GM23248 (cell line): Measurements from ENCODE around the gene MPPE1. TPM values are rescaled to one million over a fixed set of nuclear protein-coding genes. Genes with fewer than 3 reads are reported as not detected.

ENCODE experiments used
- DNase-seq: peaks from one replicate; pipeline ENCODE4 v3.0.0-alpha.2; 2015
- H2AFZ ChIP-seq: fragments of 200-600 bp; sonication (generic); 2 replicates; pipeline ENCODE4 v1.6.1; 2016; ENCODE audit warnings: antibody characterized with exemption
- H3F3A ChIP-seq: fragments of 200-600 bp; sonication (generic); 2 replicates; pipeline ENCODE4 v1.6.1; 2016; ENCODE audit warnings: mild to moderate bottlenecking, antibody characterized with exemption, mixed run types; ENCODE audit not compliant: insufficient read depth
- H3K27ac ChIP-seq: fragments of 200-600 bp; sonication (generic); 2 replicates; pipeline ENCODE4 v1.5.1; 2016; ENCODE audit warnings: mild to moderate bottlenecking
- H3K27me3 ChIP-seq: fragments of 200-600 bp; sonication (generic); replicated peaks from 2 replicates; pipeline ENCODE4 v1.6.1; 2016; ENCODE audit warnings: mild to moderate bottlenecking; ENCODE audit not compliant: insufficient read depth
- H3K36me3 ChIP-seq: fragments of 200-600 bp; sonication (generic); 2 replicates; pipeline ENCODE4 v1.6.1; 2016; ENCODE audit warnings: low read depth, mild to moderate bottlenecking
- H3K4me1 ChIP-seq: fragments of 200-600 bp; sonication (generic); 2 replicates; pipeline ENCODE4 v1.6.1; 2016; ENCODE audit warnings: mild to moderate bottlenecking; ENCODE audit not compliant: insufficient read depth
- H3K4me2 ChIP-seq: fragments of 200-600 bp; sonication (generic); one replicate; pipeline ENCODE4 v1.6.1; 2016; ENCODE audit warnings: mild to moderate bottlenecking; ENCODE audit not compliant: unreplicated experiment
- H3K4me3 ChIP-seq: fragments of 200-600 bp; sonication (generic); 2 replicates; pipeline ENCODE4 v1.5.1; 2016; ENCODE audit warnings: mild to moderate bottlenecking
- H3K79me2 ChIP-seq: fragments of 200-600 bp; sonication (generic); 2 replicates; pipeline ENCODE4 v1.6.1; 2016; ENCODE audit warnings: mild to moderate bottlenecking; ENCODE audit not compliant: insufficient read depth
- H3K9ac ChIP-seq: fragments of 200-600 bp; sonication (generic); 2 replicates; pipeline ENCODE4 v1.6.1; 2016; ENCODE audit warnings: mild to moderate bottlenecking
- H3K9me2 ChIP-seq: fragments of 200-600 bp; sonication (generic); 2 replicates; pipeline ENCODE4 v1.6.1; 2016; ENCODE audit warnings: mixed run types, mild to moderate bottlenecking, moderate library complexity; ENCODE audit not compliant: insufficient read depth
- H3K9me3 ChIP-seq: fragments of 200-600 bp; sonication (generic); one replicate; pipeline ENCODE4 v1.6.1; 2017; ENCODE audit warnings: low read depth
- H4K20me1 ChIP-seq: fragments of 200-600 bp; sonication (generic); 2 replicates; pipeline ENCODE4 v1.6.0; 2016; ENCODE audit not compliant: insufficient read depth
- EZH2 ChIP-seq: fragments of 200-600 bp; sonication (generic); IDR thresholded peaks from 2 replicates; pipeline ENCODE4 v1.6.1; 2018; ENCODE audit warnings: antibody characterized with exemption, mild to moderate bottlenecking; ENCODE audit not compliant: insufficient read depth, poor library complexity, severe bottlenecking
- EZH2phosphoT487 ChIP-seq: fragments of 200-600 bp; sonication (generic); IDR thresholded peaks from 2 replicates; pipeline ENCODE4 v1.6.1; 2018; ENCODE audit warnings: antibody characterized with exemption, moderate library complexity, mild to moderate bottlenecking, low read depth; ENCODE audit not compliant: insufficient read depth
- WGBS, 2 experiments: methylation state at CpG; one replicate each; pipeline ENCODE4 v1.1.6; 2015 to 2017; ENCODE audit warnings: low lambda C conversion rate in 2 of 2, low coverage in 1 of 2; ENCODE audit errors: missing lambda C conversion rate in 2 of 2; 5-methylcytosine and 5-hydroxymethylcytosine counted together
- in situ Hi-C: fragments of 300-500 bp; cut with MboI; formaldehyde crosslinking; loops from 2 replicates; pipeline ENCODE4 v1.15.0; 2020
- polyA plus RNA-seq: library from polyadenylated mRNA; unstranded; fragments of >200 nt; fragmentation: Nextera tagmentation; extraction: Ambion mirVana; gene quantifications from 2 replicates; pipeline ENCODE4 v1.2.1, GENCODE V29; 2016
- total RNA-seq: library from RNA; depleted of rRNA; stranded (reverse); fragments of >200 nt; shearing (Covaris generic); gene quantifications from 2 replicates; pipeline ENCODE4 v1.2.3, GENCODE V29; 2014

The MPPE1 gene
- total and polyA plus RNA-seq, 2 experiments from 2014 or later = 25.6 to 39.7 TPM

- no peaks in the 10 kb centered on the region for H3K79me2 ChIP-seq
- H2AFZ ChIP-seq = no peak overlapping the region
- no peaks in the 10 kb centered on the region for H3K9me2 ChIP-seq
- no peaks in the 10 kb centered on the region for H3K27me3 ChIP-seq
- no peaks in the 10 kb centered on the region for H3K36me3 ChIP-seq
- no peak overlapping the region for H3K9ac ChIP-seq
- no peak overlapping the region for H3K27ac ChIP-seq
- no peaks in the 10 kb centered on the region for H3K9me3 ChIP-seq
- TF ChIP-seq EZH2phosphoT487 = no peak
- no peak for TF ChIP-seq EZH2
- no peaks in the 10 kb centered on the region for H4K20me1 ChIP-seq
- peaks cover 19% of the 10 kb centered on the region; the same call in 1 of the 2 replicates for H3F3A ChIP-seq
- peaks cover 38% of the 10 kb centered on the region for H3K4me1 ChIP-seq
- in situ Hi-C loops = no loop called here
- 98% methylated on average over 5 of the region's 5 CpGs for WGBS, 2 experiments
- H3K4me3 ChIP-seq = no peak overlapping the region
- no peak overlapping the region for H3K4me2 ChIP-seq
- DNase-seq = no peak
These were observed 36.7 kb upstream of the MPPE1 start for GRCh38 chr18:11944786-11945185.

GRCh38 chr18:11944252-11944651 lies 36.1 kb upstream of the MPPE1 start:
- H3K9me2 ChIP-seq = no peaks in the 10 kb centered on the region
- no peak overlapping the region for H3K4me3 ChIP-seq
- H3K79me2 ChIP-seq = no peaks in the 10 kb centered on the region
- H3K27ac ChIP-seq = no peak overlapping the region
- H2AFZ ChIP-seq = no peak overlapping the region
- H3K4me2 ChIP-seq = no peak overlapping the region
- H3K27me3 ChIP-seq = no peaks in the 10 kb centered on the region
- no peaks in the 10 kb centered on the region for H3K36me3 ChIP-seq
- H3F3A ChIP-seq = peaks cover 16% of the 10 kb centered on the region; the same call in 1 of the 2 replicates
- no peak for DNase-seq
- no peaks in the 10 kb centered on the region for H4K20me1 ChIP-seq
- no peak overlapping the region for H3K9ac ChIP-seq
- H3K4me1 ChIP-seq = peaks cover 33% of the 10 kb centered on the region
- in situ Hi-C loops = no loop called here
- no peaks in the 10 kb centered on the region for H3K9me3 ChIP-seq
- TF ChIP-seq EZH2 (no peak), EZH2phosphoT487 (no peak)
- WGBS, 2 experiments = 95% methylated on average over 4 of the region's 4 CpGs

- Histone ChIP-seq H3K9me2 (no peaks in the 10 kb centered on the region), H3K27ac (no peak overlapping the region), H3K9me3 (no peaks in the 10 kb centered on the region), H3F3A (peaks cover 10% of the 10 kb centered on the region; the same call in 1 of the 2 replicates), H3K4me2 (no peak overlapping the region), H3K4me1 (peaks cover 26% of the 10 kb centered on the region), H2AFZ (no peak overlapping the region), H3K79me2 (no peaks in the 10 kb centered on the region), H3K27me3 (no peaks in the 10 kb centered on the region), H3K36me3 (no peaks in the 10 kb centered on the region), H3K9ac (no peak overlapping the region), H3K4me3 (no peak overlapping the region), H4K20me1 (no peaks in the 10 kb centered on the region)
- no peak for DNase-seq
- in situ Hi-C loops = no loop called here
- 62 to 75% methylated on average over 6 of the region's 6 CpGs for WGBS, 2 experiments
- TF ChIP-seq EZH2 (no peak), EZH2phosphoT487 (no peak)
These were observed 35.4 kb upstream of the MPPE1 start for GRCh38 chr18:11943551-11943950.

- in situ Hi-C loops = no loop called here
- H3K4me3 ChIP-seq = no peak overlapping the region
- no peak overlapping the region for H3K9ac ChIP-seq
- H3K4me1 ChIP-seq = peaks cover 3% of the 10 kb centered on the region; the same call in 1 of the 2 replicates
- H3K9me3 ChIP-seq = no peaks in the 10 kb centered on the region
- H4K20me1 ChIP-seq = no peaks in the 10 kb centered on the region
- H3F3A ChIP-seq = 0 out of 2 replicates have a peak, but pooled peaks cover 5% of the 10 kb centered on the region
- no peaks in the 10 kb centered on the region for H3K9me2 ChIP-seq
- TF ChIP-seq EZH2 (no peak), EZH2phosphoT487 (no peak)
- H3K27me3 ChIP-seq = no peaks in the 10 kb centered on the region
- no peak overlapping the region for H3K27ac ChIP-seq
- no peak for DNase-seq
- H2AFZ ChIP-seq = no peak overlapping the region
- no peaks in the 10 kb centered on the region for H3K79me2 ChIP-seq
- no peak overlapping the region for H3K4me2 ChIP-seq
- no peaks in the 10 kb centered on the region for H3K36me3 ChIP-seq
- 6 to 9% methylated on average over 2 of the region's 2 CpGs for WGBS, 2 experiments
These were observed 32.8 kb upstream of the MPPE1 start for GRCh38 chr18:11940956-11941355.
